Raji (cell line): ENCODE results near the gene UAP1L1.

Experiments
- POLR2A ChIP-seq: IDR thresholded peaks from 2 replicates; pipeline ENCODE4 v1.6.1; 2011; ENCODE audit warnings: low read depth, low read length, control low read depth; ENCODE audit not compliant: insufficient read depth

Gene UAP1L1

DNA sequence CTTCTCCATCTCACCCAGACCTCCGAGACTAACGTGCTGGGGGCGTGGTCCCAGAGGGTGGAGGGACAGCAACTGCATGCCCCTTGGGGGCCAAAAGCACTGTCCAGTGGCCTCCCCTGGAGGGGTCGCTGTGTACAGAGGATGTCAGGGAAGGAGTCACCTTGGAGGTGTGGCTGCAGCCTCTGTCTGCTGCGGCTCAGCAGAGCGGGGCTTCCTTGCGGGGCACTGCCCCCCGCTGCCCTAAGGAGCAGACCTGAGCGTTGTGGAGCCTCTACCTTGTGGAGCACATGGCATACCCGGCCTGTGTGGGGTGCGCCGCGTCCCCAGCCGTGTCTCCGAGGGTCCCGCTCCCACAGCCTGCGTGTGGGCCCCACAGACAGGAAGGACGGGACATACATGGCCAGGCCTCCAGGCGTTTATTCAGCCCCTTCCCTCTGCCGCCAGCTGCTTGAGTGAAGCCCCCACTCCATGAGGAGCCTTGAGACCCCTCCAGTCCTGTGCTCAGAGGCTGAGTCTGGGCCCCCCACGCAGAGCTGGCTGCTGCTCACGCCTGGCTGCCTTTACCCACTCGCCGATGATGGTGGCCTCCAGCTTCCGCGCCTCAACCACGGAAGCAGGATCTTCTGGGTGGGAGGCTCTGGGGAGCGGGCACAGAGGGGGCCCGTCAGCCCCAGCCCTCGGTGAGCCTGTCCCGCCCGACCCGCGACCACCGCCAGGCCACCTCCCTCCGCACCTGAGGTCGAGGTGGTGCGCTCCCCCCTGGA, 33.0 kb downstream of the UAP1L1 start:
- no peak for TF ChIP-seq POLR2A

DNA sequence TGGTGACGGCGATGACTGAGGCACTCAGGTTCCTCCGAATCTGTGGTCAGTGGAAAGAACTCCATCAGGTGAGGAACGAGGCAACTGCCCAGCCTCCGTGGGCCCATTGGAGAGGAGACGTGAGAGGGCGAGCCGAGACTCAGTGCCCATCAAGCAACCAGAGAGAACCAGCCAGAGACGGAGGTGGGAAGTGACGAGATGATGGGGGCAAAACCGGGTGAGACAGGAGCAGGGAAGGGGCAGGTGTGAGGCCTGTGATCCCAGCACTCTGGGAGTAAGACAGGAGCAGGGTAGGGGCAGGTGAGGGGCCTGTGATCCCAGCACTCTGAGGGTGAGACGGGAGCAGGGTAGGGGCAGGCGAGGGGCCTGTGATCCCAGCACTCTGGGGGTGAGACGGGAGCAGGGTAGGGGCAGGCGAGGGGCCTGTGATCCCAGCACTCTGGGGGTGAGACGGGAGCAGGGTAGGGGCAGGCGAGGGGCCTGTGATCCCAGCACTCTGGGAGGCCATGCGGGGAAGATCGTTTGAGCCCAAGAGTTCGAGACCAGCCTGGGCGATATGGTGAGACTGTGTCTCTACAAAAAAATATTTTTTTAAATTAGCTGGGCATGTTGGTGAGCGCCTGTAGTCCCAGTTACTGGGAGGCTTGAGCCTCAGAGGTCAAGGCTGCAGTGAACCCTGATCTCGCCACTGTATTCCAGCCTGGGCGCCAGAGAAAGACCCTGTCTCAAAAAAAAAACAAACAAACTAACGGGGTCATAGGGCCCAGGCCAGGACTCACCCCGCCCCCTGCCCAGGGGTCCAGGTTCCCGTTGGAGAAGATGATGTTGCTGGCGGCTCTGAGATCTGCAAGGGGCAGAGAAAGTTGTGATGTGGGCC, 33.8 kb downstream of the UAP1L1 start:
- TF ChIP-seq POLR2A: no peak

DNA sequence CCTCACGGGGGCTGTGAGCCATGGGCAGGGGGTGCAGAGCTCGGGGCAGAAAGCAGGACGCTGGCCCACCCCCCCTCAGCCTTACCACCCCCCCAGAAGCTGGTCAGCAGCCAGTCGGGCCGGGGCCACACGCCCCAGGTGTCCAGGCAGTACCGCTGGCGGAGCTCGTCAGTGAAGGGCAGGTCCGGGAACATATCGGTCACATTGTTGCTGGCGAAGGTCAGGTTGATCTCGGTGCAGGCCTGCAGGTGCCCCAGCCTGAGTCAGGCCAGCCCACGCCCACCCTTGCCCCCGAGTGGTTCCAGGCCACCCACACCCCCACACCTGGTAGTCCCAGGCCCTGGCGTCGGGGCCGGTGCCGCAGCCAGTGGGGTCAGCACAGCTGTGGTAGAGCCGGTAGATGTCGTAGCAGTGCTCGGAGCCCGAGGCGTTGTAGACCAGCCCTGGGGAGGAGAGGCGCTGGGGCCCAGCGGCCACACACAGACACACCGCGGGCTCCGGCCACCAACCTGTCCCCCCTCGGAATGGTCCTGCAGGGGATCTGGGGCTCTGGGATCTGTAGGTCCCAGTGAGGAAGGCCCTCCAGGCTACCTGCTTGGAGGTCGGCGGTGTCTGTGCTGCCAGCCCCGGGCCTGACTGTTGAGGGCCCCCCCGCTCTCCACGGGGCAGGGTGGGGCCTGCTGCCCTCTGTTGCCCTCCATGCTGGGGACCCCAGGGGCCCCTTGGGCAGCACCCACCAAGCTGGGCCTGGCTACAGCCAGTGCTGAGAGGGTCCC, 34.7 kb downstream of the UAP1L1 start:
- TF ChIP-seq POLR2A: no peak

DNA sequence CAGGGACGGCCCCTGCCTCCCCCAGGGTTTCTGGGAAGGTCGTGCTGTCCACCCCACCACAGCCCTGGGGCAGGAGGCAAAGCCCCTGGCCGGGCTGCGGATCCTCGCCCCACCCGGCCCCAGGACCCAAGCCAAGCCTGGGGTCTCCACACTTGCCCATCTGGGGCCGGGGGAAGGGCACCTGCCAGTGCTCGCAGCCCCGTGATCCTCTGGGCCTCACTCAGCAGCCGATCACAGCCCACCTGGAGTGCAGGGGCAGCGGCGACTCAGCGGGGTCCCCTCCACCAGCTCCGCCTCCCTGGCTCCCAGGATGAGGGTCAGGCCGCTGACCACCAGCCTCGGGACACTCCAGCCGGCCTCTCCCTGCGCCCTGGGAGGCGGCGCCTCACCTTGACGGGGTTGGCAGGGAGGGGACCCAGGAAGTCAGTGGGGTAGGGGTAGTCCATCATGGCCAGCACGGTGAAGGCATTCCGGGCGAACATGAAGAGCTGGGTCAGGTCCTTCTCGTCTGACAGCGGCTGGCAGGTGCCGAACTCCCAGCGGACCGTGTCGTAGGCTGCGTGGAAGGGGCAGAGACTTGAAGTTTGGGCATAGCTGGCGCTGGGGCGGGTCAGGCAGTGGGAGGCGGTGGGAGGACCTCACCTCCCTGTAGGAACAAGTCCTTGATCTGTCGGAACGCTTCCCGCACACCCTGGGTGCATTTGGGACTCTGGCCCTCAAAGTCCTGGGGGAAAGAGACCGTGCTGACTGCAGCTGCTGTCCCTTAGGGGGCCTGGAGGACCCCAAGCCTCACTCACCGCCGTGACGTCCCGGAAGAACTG, 35.5 kb downstream of the UAP1L1 start:
- TF ChIP-seq POLR2A: no peak

DNA sequence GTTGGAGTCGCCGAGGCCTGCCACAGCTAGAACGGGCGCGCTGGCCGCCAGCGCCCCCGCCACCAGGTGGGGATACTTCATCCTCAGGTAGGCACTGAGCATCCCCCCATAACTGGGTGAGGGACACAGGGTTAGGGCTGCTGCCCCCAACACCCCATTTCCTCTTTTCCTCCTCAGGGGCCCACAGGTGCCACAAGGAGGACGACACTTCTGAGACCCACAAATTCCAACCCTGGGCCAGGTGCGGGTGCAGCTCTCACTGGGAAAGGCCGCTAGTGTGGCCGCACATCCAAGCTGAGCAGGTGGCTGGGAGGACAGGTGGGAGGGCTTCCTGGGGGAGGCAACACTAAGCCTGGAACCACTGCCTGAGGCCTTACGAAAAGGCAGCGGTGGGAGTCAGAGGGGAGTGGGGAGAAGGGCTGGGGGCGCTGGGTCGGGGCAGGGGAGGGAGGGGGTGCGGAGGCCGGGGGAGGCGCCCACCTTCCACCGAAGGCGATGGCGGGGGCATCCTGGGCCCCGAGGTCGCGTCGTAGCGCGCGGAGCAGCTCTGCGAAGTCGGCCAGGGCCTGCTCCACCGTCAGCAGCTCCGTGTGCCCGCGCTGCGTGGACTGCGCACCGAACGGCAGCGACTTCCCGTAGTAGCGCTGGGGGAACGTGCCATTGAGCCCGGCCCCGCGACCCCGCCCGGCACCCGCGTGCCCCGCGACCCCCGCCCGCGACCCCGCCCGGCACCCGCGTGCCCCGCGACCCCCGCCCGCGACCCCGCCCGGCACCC, 36.3 kb downstream of the UAP1L1 start:
- no peak for TF ChIP-seq POLR2A

DNA sequence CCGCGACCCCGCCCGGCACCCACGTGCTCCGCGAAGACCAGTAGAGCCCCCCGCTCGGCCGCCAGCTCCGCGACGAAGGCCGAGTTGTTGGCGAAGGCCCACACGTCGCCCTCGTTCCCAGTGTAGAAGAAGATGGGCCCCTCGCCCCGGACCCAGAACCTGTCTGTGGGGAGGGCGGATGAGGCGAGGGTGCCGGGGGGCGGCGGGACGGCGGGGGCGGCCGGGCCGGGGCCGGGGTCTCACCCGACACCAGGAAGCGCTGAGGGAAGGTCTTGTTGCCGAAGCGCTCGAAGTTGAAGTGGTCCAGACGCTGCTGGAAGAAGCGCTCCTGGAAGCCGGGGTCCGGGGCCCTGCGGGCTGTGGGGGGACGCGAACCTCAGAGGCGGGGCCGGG, 36.9 kb downstream of the UAP1L1 start:
- TF ChIP-seq POLR2A: no peak

DNA sequence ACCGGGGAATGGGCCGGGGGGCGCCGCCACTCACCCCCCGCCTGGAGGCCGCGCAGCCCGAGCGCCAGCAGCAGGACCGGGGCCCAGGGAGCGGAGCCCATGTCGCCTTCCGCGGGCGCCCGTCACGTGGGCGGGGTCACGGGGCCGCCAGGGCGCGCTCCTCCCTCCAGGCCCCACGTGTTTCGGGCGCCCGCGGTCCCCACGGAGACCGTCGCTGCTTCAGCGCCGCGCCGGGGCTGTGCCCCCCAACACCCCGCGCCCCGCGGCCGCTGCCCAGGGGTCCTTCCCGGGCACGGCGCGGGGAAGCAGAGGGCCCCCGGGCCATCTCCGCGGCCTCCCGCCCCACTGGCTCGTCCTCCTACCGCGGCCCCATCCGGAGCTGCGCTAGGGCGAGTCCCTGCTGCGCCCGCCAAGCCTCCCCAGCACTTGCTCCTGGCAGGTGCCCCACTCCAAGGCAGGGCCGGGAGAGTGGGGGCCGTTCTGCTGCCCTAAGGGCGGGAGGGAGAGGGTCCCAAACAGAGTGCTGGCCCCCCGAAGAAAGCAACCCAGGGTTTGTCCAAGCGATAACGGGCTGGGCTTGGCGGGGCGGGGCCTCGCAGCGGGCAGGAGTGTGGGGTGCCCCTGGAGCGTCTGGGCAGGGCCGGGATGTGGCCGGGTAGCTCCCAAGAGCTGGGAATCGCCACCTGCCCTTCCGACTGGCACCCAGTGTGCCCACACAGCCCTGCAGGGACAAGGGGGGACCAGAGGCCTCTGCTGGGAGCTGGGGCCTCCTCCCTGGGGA, 37.5 kb downstream of the UAP1L1 start, which contains the start of gene DPP7:
DPP7 (minus strand) TSS at position 121 of the 781 bp plus-strand sequence; CDS start at position 101, 20 bp downstream.
- peak; percentile 71 for TF ChIP-seq POLR2A

DNA sequence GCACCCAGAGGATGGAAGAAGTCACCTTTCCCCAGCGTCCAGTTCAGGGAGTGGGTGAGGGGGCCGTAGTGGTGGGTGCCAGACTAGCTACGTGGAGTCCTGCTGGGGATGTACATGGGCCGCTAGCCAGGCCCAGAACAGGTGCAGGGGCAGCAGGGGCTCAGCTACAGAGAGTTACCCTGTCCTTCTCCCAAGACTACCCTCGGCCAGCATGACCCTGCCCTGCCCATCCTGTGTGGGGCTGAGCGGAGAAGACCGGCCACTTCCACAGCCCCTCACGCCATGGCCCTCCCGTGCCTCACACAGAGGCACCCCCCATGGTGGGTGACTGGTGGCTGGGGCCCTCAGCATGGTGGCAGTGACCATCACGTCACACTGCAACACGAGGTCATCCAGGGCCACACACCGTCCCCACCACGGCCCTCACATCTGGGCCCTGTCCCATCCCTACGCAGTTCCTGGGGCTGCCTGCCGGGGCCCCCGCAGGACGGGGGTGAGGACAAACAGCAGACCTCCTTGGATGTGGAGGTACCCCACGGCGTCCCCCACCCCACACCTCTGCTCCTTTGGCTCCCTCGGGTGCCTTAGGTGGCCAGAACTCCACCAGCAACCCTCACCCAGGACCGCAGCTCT, 38.2 kb downstream of the UAP1L1 start:
- no peak; the same call in 1 of the 2 replicates for TF ChIP-seq POLR2A

DNA sequence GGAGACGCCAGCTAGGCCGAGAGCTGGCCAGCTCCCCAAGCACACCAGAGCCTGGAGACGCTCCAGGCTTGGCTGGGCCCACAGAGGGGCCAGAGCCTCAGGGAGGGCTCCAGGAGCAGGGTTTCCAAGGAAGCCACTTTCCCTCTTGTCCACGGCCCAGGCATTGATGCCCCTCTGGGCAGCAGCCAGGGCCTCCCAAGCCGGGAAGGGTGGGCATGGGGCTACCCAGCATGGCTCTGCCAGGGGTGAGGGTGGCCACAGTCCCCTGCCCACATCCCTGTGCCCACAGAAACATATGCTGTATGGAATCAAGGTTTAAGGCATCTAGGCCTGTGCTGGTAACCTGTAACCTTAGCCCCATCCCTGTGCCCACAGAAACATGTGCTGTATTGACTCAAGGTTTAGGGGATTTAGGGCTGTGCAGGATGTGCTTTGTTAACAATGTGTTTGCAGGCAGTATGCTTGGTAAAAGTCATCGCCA, 38.8 kb downstream of the UAP1L1 start:
- no peak; the same call in 1 of the 2 replicates for TF ChIP-seq POLR2A

DNA sequence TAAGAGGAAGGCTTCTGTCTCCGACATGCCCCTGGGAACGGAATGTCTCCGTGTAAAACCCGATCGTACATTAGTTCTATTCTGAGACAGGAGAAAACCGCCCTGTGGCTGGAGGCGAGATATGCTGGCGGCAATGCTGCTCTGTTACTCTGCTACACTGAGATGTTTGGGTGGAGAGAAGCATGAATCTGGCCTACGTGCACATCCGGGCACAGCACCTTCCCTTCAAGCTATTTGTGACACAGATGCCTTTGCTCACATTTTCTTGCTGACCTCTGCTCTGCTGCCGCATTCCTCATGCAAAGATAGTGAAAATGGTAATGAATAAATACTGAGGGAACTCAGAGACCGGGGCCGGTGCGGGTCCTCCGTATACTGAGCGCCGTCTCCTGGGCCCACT, 39.4 kb downstream of the UAP1L1 start:
- no peak for TF ChIP-seq POLR2A

DNA sequence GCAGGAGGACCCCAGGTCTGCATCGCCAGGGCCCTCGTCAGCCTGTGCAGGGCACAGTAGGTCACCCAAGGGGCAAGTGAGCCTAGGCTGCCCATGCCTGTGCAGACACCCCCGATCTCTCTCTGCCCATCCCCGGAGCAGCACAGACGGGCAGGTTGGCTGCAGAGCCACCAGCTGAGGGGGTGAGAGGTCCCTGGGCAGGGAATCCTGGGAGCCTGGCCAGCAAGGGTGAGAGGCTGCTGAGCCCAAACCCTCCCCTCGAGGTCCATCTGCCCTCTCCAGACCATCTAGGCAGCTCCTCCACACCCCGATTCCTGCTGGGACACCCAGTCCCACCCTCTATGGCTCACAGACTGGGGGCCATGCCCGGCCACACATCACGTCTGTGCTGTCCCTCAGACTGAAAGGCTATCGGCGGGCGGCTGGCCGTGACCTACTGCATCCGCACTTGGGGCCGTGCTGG, 40.0 kb downstream of the UAP1L1 start:
- no peak for TF ChIP-seq POLR2A

DNA sequence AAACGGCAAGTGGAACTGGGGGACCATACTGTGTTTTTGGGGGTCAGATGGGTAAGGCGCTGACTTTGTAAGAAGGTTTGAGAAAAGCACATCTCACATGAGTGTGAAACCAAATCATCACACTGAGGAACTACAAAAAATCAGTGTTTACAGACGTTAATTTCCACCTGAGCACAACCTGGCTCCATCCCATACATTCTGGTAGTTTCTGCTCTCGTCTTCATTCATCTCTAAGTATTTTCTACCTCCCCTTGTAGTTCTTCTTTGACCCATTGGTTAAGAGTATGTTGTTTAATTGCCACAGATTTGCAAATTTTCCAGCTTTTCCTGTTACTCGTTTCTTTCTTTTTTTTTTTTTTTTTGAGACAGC, 46.1 kb downstream of the UAP1L1 start:
- TF ChIP-seq POLR2A: no peak
